Fibroblast of lung (primary cell): Measurements from ENCODE around the gene INSYN2B.
"Not testable (repeated sequence)": the region's sequence is repeated elsewhere in the genome, so short reads cannot be mapped to it uniquely, and the experiment has no call there.

Experiments
- EZH2 ChIP-seq: IDR thresholded peaks from 2 replicates; pipeline ENCODE4 v1.5.1; 2012; ENCODE audit warnings: low read length, control low read depth, mild to moderate bottlenecking; ENCODE audit errors: missing control alignments
- TF ChIP-seq, protein P1 (sequence below), 2 donors: IDR thresholded peaks in 1 of 2; conservative IDR thresholded peaks in 1 of 2; 1 replicate in 1 of 2; 2 replicates in 1 of 2; pipeline ENCODE4 v1.5.1; 2011 to 2012; ENCODE audit warnings: low read length in 2 of 2, control low read depth in 1 of 2, inconsistent platforms in 1 of 2, low read depth in 1 of 2, mild to moderate bottlenecking in 1 of 2

GRCh38 chr5:169834540-169834939, 145.8 kb downstream of the INSYN2B start:
- TF ChIP-seq, protein P1, sequence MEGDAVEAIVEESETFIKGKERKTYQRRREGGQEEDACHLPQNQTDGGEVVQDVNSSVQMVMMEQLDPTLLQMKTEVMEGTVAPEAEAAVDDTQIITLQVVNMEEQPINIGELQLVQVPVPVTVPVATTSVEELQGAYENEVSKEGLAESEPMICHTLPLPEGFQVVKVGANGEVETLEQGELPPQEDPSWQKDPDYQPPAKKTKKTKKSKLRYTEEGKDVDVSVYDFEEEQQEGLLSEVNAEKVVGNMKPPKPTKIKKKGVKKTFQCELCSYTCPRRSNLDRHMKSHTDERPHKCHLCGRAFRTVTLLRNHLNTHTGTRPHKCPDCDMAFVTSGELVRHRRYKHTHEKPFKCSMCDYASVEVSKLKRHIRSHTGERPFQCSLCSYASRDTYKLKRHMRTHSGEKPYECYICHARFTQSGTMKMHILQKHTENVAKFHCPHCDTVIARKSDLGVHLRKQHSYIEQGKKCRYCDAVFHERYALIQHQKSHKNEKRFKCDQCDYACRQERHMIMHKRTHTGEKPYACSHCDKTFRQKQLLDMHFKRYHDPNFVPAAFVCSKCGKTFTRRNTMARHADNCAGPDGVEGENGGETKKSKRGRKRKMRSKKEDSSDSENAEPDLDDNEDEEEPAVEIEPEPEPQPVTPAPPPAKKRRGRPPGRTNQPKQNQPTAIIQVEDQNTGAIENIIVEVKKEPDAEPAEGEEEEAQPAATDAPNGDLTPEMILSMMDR (conservative IDR thresholded peaks at IDR 0.05 in 1 of 2, IDR thresholded peaks at IDR 0.05 in 1 of 2; ENCODE audit: low read depth in 1 of 2, low read length in 2 of 2) = not testable (repeated sequence)
- TF ChIP-seq EZH2 = not testable (repeated sequence)
